ENCODE data around the gene ASPRV1. TPM values are rescaled to one million over a fixed set of nuclear protein-coding genes. Genes with fewer than 3 reads are reported as not detected.

ASPRV1 gene
- total RNA-seq, 1 donor from 2014 or later: 1.7 TPM

DNA sequence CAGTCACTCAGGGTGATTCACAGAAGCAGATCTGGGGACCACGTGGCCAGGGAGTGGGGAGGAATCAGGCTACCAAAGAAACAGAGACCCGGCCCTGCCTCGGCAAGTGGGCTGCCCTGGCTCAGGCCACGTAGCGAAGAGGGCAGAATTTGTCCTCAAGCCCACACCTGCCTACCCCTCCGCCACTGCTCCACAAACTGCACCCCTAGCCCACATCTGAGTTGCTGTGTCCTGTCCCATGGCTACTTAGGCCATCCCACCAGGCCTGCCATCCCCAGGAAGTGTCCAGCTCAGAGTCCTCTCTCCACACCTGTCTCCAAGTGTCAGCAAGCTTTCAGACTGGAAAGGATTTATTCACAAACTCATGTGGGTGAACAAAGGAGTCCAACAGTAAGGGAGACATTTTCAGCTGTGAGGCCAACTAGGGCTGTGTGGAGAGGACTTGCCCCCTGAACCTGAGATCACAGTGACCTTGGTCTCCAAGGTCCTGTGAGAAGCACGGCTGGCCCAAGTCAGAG, 31.7 kb upstream of the ASPRV1 start:
- Mint-ChIP-seq H3K36me3 (ENCODE audit: low read depth) (no peaks in the 10 kb centered on the region), H3K9me3 (no peaks in the 10 kb centered on the region), H3K4me3 (no peak overlapping the region), H3K4me1 (no peaks in the 10 kb centered on the region), H3K27me3 (ENCODE audit: low read depth) (no peaks in the 10 kb centered on the region), H3K27ac (ENCODE audit: unreplicated experiment) (peak overlapping the region; percentile 57)
- DNase-seq (ENCODE audit: low read depth, low spot score): no peak
- TF ChIP-seq, protein P1, sequence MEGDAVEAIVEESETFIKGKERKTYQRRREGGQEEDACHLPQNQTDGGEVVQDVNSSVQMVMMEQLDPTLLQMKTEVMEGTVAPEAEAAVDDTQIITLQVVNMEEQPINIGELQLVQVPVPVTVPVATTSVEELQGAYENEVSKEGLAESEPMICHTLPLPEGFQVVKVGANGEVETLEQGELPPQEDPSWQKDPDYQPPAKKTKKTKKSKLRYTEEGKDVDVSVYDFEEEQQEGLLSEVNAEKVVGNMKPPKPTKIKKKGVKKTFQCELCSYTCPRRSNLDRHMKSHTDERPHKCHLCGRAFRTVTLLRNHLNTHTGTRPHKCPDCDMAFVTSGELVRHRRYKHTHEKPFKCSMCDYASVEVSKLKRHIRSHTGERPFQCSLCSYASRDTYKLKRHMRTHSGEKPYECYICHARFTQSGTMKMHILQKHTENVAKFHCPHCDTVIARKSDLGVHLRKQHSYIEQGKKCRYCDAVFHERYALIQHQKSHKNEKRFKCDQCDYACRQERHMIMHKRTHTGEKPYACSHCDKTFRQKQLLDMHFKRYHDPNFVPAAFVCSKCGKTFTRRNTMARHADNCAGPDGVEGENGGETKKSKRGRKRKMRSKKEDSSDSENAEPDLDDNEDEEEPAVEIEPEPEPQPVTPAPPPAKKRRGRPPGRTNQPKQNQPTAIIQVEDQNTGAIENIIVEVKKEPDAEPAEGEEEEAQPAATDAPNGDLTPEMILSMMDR (conservative IDR thresholded peaks at IDR 0.05): no peak

DNA sequence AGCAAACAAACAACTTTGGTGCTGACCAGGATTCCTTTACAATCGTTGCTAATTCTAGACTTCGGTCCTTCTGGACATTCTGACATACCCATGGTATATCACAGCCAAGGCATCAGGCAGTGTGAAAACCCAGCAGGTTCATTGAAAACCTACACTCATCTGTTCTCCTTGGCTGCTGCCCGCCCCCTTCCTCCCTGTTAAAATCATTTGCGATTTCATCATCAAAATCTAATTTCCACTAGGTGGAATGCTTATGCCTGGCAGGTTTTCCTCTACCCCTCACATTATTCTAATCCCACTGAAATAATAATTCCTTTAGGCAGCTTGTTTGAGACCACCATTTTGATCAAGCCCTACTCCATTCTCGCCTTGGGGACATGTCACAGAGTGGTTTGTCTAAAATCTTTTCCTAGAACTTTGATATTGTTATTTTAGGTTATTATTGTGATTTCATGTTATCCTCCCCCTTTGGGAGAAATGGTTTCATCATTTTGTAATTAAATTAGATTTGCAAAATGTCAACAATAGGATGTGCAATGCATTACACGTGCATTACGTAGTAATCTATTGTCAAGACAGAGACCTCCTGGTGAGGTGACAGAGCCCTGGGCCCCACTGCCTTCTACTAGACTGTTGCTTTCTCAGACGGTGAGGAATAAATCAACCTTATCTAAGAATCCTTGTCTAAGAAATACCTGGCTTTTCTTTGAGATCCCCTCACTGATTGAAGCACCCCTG, 31.0 kb upstream of the ASPRV1 start:
- Mint-ChIP-seq H3K27ac (ENCODE audit: unreplicated experiment) (peak overlapping the region; percentile 57), H3K36me3 (ENCODE audit: low read depth) (no peaks in the 10 kb centered on the region), H3K9me3 (no peaks in the 10 kb centered on the region)

DNA sequence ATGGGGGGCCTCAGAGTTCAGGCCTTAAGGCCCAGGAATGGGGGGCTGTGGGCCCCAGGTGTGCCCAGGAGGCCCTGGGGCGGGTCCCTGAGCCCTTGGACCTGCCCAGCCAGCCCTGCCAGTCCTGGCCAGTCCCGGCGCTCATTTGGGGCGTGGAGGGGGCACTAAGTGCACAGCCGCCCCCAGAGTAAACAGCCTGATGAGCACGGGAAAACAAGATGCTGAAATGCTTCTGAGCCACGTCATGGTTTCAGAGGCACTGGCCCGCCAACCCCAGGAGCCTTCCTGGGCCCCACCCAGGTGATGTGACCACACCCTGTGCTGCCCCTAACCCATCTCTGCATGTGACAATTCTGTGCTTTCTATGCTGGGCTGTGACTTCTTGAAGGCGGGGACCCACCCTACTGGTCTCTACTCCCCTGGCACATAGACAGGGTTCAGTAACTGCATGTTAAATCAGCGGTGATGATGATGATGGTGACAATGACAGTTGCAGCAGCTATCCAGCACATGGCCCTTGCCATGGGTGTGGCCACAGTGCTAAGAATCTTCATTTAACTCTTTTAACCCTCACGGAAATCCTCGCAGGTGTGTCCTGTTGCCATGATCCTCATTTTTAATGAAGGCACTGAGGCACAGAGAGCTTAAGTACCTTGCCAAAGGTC, 28.1 kb upstream of the ASPRV1 start:
- Mint-ChIP-seq H3K27ac (ENCODE audit: unreplicated experiment) (no peak overlapping the region), H3K4me1 (no peaks in the 10 kb centered on the region), H3K36me3 (ENCODE audit: low read depth) (no peaks in the 10 kb centered on the region), H3K27me3 (ENCODE audit: low read depth) (no peaks in the 10 kb centered on the region), H3K9me3 (peaks cover 2% of the 10 kb centered on the region), H3K4me3 (no peak overlapping the region)
- TF ChIP-seq, protein P1 (conservative IDR thresholded peaks at IDR 0.05): no peak
- no peak for DNase-seq (ENCODE audit: low read depth, low spot score)

More for the DNA sequence above, 31.0 kb upstream of the ASPRV1 start:
- Mint-ChIP-seq H3K4me1 (no peaks in the 10 kb centered on the region), H3K27me3 (ENCODE audit: low read depth) (no peaks in the 10 kb centered on the region), H3K4me3 (no peak overlapping the region)
- DNase-seq (ENCODE audit: low read depth, low spot score): no peak
- TF ChIP-seq, protein P1 (conservative IDR thresholded peaks at IDR 0.05): no peak

DNA sequence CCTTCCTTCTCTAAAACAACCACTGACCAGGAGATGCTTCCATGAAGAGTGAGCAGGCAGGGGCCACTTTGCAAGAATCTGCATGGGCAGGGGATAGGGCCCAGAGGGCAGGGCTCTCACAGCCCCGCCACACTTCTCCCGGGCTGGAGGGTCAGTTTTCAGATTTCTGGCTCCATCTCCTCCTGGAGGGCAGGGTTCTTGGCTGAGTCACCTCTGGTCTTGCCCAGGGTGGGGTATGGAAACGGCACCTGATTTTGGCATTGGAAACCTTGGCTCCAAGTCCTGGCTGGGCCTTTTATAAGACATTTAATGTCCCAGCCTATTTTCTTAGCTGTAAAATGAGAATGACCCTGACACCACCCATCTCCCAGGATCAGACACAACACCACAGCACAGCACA, 27.6 kb upstream of the ASPRV1 start:
- TF ChIP-seq, protein P1 (conservative IDR thresholded peaks at IDR 0.05): no peak
- peaks cover 2% of the 10 kb centered on the region for H3K9me3 Mint-ChIP-seq
- H3K27me3 Mint-ChIP-seq (ENCODE audit: low read depth): no peaks in the 10 kb centered on the region
- DNase-seq (ENCODE audit: low read depth, low spot score): no peak
- no peak overlapping the region for H3K4me3 Mint-ChIP-seq
- no peaks in the 10 kb centered on the region for H3K36me3 Mint-ChIP-seq (ENCODE audit: low read depth)
- H3K4me1 Mint-ChIP-seq: no peaks in the 10 kb centered on the region
- no peak overlapping the region for H3K27ac Mint-ChIP-seq (ENCODE audit: unreplicated experiment)

DNA sequence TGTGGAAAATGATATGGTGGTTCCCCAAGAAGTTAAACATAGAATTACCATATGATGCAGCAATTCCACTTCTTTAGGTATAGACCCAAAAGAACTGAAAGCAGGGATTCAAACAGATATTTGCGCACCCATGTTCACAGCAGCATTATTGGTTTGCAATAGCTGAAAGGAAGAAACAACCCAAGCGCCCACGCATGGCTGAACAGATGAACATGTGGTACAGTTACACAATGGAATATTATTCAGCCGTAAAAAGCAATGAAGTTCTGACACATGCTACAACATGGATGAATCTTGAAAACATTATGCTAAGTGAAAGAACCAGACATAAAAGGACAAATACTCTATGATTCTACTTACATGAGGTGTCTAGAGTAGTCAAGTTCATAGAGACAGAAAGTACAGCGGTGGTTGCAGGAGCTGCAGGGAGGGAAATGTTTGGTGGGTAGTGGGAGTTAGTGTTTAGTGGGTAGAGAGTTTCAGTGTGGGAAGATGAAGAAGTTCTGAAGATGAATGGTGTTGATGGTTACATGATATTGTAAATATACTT, 26.7 kb upstream of the ASPRV1 start:
- Mint-ChIP-seq H3K36me3 (ENCODE audit: low read depth) (no peaks in the 10 kb centered on the region), H3K4me3 (no peak overlapping the region), H3K27ac (ENCODE audit: unreplicated experiment) (peak overlapping the region; percentile 8), H3K27me3 (ENCODE audit: low read depth) (no peaks in the 10 kb centered on the region), H3K4me1 (no peaks in the 10 kb centered on the region), H3K9me3 (peaks cover 2% of the 10 kb centered on the region)
- TF ChIP-seq, protein P1 (conservative IDR thresholded peaks at IDR 0.05): no peak
- DNase-seq (ENCODE audit: low read depth, low spot score): no peak

Measured in neural crest cell (in vitro differentiated cells).